H1 (cell line): ENCODE data around the gene RNF214. TPM values are rescaled to one million over a fixed set of nuclear protein-coding genes. Genes with fewer than 3 reads are reported as not detected.

Experiments
- CTCF ChIA-PET: fragments of 300-600 bp; sonication (Branson Sonifier 250); formaldehyde crosslinking; loops from one replicate; lab custom pipeline; 2021; ENCODE audit not compliant: partially characterized antibody; lab: Charles Lee
- POLR2A ChIA-PET: fragments of 300-600 bp; sonication (Branson Sonifier 250); formaldehyde crosslinking; loops from one replicate; lab custom pipeline; 2021; ENCODE audit warnings: inconsistent platforms; ENCODE audit not compliant: partially characterized antibody; lab: Charles Lee
- DNase-seq, 2 experiments: peaks; one replicate each; pipeline versions ENCODE4 v3.0.0 to v3.0.0-alpha.2; 2010 to 2022; ENCODE audit warnings: low spot score in 2 of 2, low read depth in 1 of 2, mixed read lengths in 1 of 2
- FAIRE-seq: peaks from 2 replicates; lab custom pipeline; 2011; peaks lifted over from hg19 to GRCh38; lab: Jason Lieb, UNC
- H2AFZ ChIP-seq: 2 replicates; pipeline ENCODE4 v1.8.1; 2012; ENCODE audit warnings: low read length, inconsistent platforms
- H2AK5ac ChIP-seq: 2 replicates; pipeline ENCODE4 v1.6.1; 2013; ENCODE audit warnings: low read depth, low read length
- H2BK120ac ChIP-seq: replicated peaks from 2 replicates; pipeline ENCODE3; 2013; ENCODE audit warnings: low read depth, low read length, inconsistent platforms
- H2BK12ac ChIP-seq: 2 replicates; pipeline ENCODE4 v1.6.1; 2013; ENCODE audit warnings: low read depth, low read length
- H2BK15ac ChIP-seq: 2 replicates; pipeline ENCODE4 v1.6.1; 2013; ENCODE audit warnings: low read length
- H2BK20ac ChIP-seq: 2 replicates; pipeline ENCODE4 v1.6.1; 2013; ENCODE audit warnings: low read length
- H2BK5ac ChIP-seq: 2 replicates; pipeline ENCODE4 v1.6.1; 2013; ENCODE audit warnings: low read depth, low read length
- H3K14ac ChIP-seq: 2 replicates; pipeline ENCODE4 v1.6.1; 2013; ENCODE audit warnings: inconsistent platforms; ENCODE audit not compliant: insufficient read length
- H3K18ac ChIP-seq: 2 replicates; pipeline ENCODE4 v1.6.1; 2013; ENCODE audit warnings: low read length; ENCODE audit errors: extremely low read depth
- H3K23ac ChIP-seq: 2 replicates; pipeline ENCODE4 v1.6.1; 2013; ENCODE audit warnings: inconsistent platforms; ENCODE audit not compliant: insufficient read length
- H3K23me2 ChIP-seq: 2 replicates; pipeline ENCODE4 v1.6.1; 2013; ENCODE audit warnings: low read depth, low read length
- H3K27ac ChIP-seq: 2 replicates; pipeline ENCODE4 v1.6.1; 2011; ENCODE audit warnings: low read depth, low read length, inconsistent platforms
- H3K27me3 ChIP-seq, 4 experiments: replicated peaks in 1 of 4; 1 replicate in 1 of 4; 2 replicates in 3 of 4; pipeline versions ENCODE4 v1.6.1 to v1.8.1; 2011 to 2013; ENCODE audit warnings: low read length in 3 of 4, mild to moderate bottlenecking in 3 of 4, inconsistent platforms in 2 of 4, mixed read lengths in 2 of 4, moderate library complexity in 1 of 4; ENCODE audit not compliant: control insufficient read depth in 3 of 4, insufficient read depth in 3 of 4; ENCODE audit errors: extremely low read depth in 1 of 4
- H3K36me3 ChIP-seq, 4 experiments: 2 replicates each; pipeline versions ENCODE4 v1.6.1 to v1.8.1; 2011 to 2013; ENCODE audit warnings: mild to moderate bottlenecking in 4 of 4, low read length in 3 of 4, moderate library complexity in 2 of 4, control low read depth in 1 of 4, inconsistent platforms in 1 of 4; ENCODE audit not compliant: insufficient read depth in 4 of 4, control insufficient read depth in 2 of 4
- H3K4ac ChIP-seq: replicated peaks from 2 replicates; pipeline ENCODE3; 2013; ENCODE audit warnings: low read length, low read depth, mixed read lengths, inconsistent platforms; ENCODE audit not compliant: insufficient read length
- H3K4me1 ChIP-seq, 4 experiments: replicated peaks in 1 of 4; 1 replicate in 1 of 4; 2 replicates in 3 of 4; pipeline versions ENCODE4 v1.6.1 to v1.8.1; 2011 to 2013; ENCODE audit warnings: low read length in 3 of 4, inconsistent platforms in 2 of 4, mixed read lengths in 1 of 4; ENCODE audit not compliant: insufficient read depth in 4 of 4, control insufficient read depth in 3 of 4
- H3K4me2 ChIP-seq, 2 experiments: 2 replicates each; pipeline versions ENCODE4 v1.6.1 to v1.8.1; 2011 to 2013; ENCODE audit warnings: low read depth in 2 of 2, low read length in 2 of 2, control low read depth in 1 of 2, inconsistent platforms in 1 of 2, mild to moderate bottlenecking in 1 of 2; ENCODE audit not compliant: insufficient read depth in 1 of 2
- H3K4me3 ChIP-seq, 4 experiments: fragments of 200-600, 300-600 bp in 1 of 4; sonication (generic), shearing (Covaris generic), sonication (Bioruptor Twin) in 1 of 4; 2 replicates each; pipeline versions ENCODE4 v1.5.1 to v1.8.1; 2011 to 2016; ENCODE audit warnings: low read length in 4 of 4, low read depth in 3 of 4, control low read depth in 2 of 4, inconsistent platforms in 2 of 4, mild to moderate bottlenecking in 2 of 4, mixed read lengths in 1 of 4, moderate library complexity in 1 of 4; ENCODE audit not compliant: insufficient read depth in 2 of 4; ENCODE audit errors: extremely low read depth in 1 of 4
- H3K56ac ChIP-seq: replicated peaks from 2 replicates; pipeline ENCODE3; 2013; ENCODE audit warnings: low read depth, mild to moderate bottlenecking, mixed read lengths, low read length, inconsistent platforms; ENCODE audit not compliant: insufficient read length
- H3K79me1 ChIP-seq: 2 replicates; pipeline ENCODE4 v1.6.1; 2013; ENCODE audit warnings: low read depth, low read length, control low read depth
- H3K79me2 ChIP-seq, 2 experiments: 2 replicates each; pipeline versions ENCODE4 v1.6.1 to v1.8.1; 2012 to 2013; ENCODE audit warnings: low read length in 2 of 2, mild to moderate bottlenecking in 2 of 2, inconsistent platforms in 1 of 2; ENCODE audit not compliant: insufficient read depth in 2 of 2, control insufficient read depth in 1 of 2
- H3K9ac ChIP-seq, 4 experiments: replicated peaks in 1 of 4; 1 replicate in 1 of 4; 2 replicates in 3 of 4; pipeline versions ENCODE4 v1.6.1 to v1.8.1; 2011 to 2013; ENCODE audit warnings: low read depth in 3 of 4, low read length in 3 of 4, control low read depth in 2 of 4, mild to moderate bottlenecking in 2 of 4, moderate library complexity in 2 of 4, inconsistent platforms in 1 of 4; ENCODE audit errors: extremely low read depth in 1 of 4
- H3K9me3 ChIP-seq, 2 experiments: 2 replicates each; pipeline versions ENCODE4 v1.6.1 to v1.8.1; 2012 to 2013; ENCODE audit warnings: mild to moderate bottlenecking in 2 of 2, moderate library complexity in 2 of 2, control low read depth in 1 of 2, inconsistent platforms in 1 of 2, low read depth in 1 of 2, low read length in 1 of 2, mixed read lengths in 1 of 2; ENCODE audit not compliant: insufficient read depth in 2 of 2
- H4K20me1 ChIP-seq, 2 experiments: replicated peaks in 1 of 2; 2 replicates each; pipeline versions ENCODE3 to v1.8.1; 2011 to 2013; ENCODE audit warnings: inconsistent platforms in 2 of 2, low read length in 2 of 2, mild to moderate bottlenecking in 1 of 2; ENCODE audit not compliant: insufficient read depth in 2 of 2, control insufficient read depth in 1 of 2
- H4K5ac ChIP-seq: 2 replicates; pipeline ENCODE4 v1.6.1; 2013; ENCODE audit warnings: low read length, low read depth, mixed read lengths, inconsistent platforms; ENCODE audit not compliant: insufficient read length
- H4K8ac ChIP-seq: 2 replicates; pipeline ENCODE4 v1.8.0; 2013; ENCODE audit warnings: mild to moderate bottlenecking, moderate library complexity, low read length, inconsistent platforms; ENCODE audit not compliant: insufficient read depth; ENCODE audit errors: extremely low read depth
- H4K91ac ChIP-seq: replicated peaks from 2 replicates; pipeline ENCODE3; 2013; ENCODE audit warnings: low read length, mixed read lengths, inconsistent platforms; ENCODE audit not compliant: insufficient read length
- KDM1A ChIP-seq: fragments of 200-600, 300-600 bp; sonication (generic); IDR thresholded peaks from 2 replicates; pipeline ENCODE4 v1.7.1; 2016; ENCODE audit warnings: mild to moderate bottlenecking, low read length, borderline replicate concordance
- POLR2AphosphoS5 ChIP-seq: IDR thresholded peaks from 2 replicates; pipeline ENCODE4 v1.6.1; 2011; ENCODE audit warnings: low read depth, low read length
- WGBS, 2 experiments: shearing (Covaris generic) in 1 of 2; methylation state at CpG; one replicate each; pipeline versions ENCODE4 v1.1.6 to v1.1.7; 2013 to 2015; ENCODE audit warnings: low lambda C conversion rate in 2 of 2, mixed read lengths in 2 of 2, inconsistent platforms in 1 of 2, low coverage in 1 of 2, missing lambda C conversion rate in 1 of 2; ENCODE audit not compliant: insufficient replicate concordance in 2 of 2, insufficient coverage in 1 of 2, insufficient read length in 1 of 2; ENCODE audit errors: extremely low coverage in 1 of 2, missing lambda C conversion rate in 1 of 2; 5-methylcytosine and 5-hydroxymethylcytosine counted together
- polyA plus RNA-seq, 7 experiments: library from polyadenylated mRNA; depleted of rRNA in 3 of 7; stranded (reverse) in 5 of 7; unstranded in 2 of 7; fragments of >200 nt in 5 of 7; fragments of 200-250 nt in 2 of 7; gene quantifications; 1 replicate in 5 of 7; 2 replicates in 1 of 7; 4 replicates in 1 of 7; pipeline versions ENCODE4 v1.2.1 to v1.2.3, GENCODE V29; 2011 to 2013; ENCODE audit warnings: missing spikeins in 2 of 7, mixed read lengths in 2 of 7
- total RNA-seq: library from RNA; stranded (reverse); fragmentation: NEBNext Ultra II Directional; extraction: Animal tissue kit (Norgen Biotek cat#: 25700); gene quantifications from 2 replicates; pipeline ENCODE4 v1.2.1, GENCODE V29; 2021

RNF214 gene
- total and polyA plus RNA-seq, 2 of the 8 experiments (the other 6 are each of a cell fraction or from before 2014, with no cell fraction given) = 34.9 to 35.6 TPM

DNA sequence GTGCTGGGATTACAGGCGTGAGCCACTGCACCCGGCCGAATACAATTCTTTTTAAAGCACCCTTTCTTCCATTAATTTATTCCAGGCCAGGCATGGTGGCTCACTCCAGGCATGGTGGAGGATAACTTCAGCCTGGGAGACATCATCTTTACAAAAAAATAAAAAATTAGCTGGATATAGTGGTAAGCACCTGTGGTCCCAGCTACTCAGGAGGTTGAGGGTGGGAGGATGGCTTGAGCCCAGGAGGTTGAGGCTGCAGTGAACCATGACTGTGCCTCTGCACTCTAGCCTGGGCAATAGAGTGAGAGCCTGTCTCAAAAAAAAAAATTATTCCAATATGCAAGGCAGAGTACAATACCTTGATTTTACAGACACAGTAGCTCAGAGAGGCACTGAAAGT, 21.9 kb upstream of the RNF214 start:
- Histone ChIP-seq H4K91ac (no peak overlapping the region), H3K4ac (no peak overlapping the region), H2BK5ac (no peak overlapping the region), H3K23me2 (no peaks in the 10 kb centered on the region), H4K20me1 (peaks cover 0 to 3% of the 10 kb centered on the region in 2 experiments), H3K79me1 (no peaks in the 10 kb centered on the region), H2BK20ac (no peak overlapping the region), H3K18ac (no peak overlapping the region), H3K9me3 (no peaks in the 10 kb centered on the region), H3K36me3 (peaks cover 0 to 3% (median 0%) of the 10 kb centered on the region in 4 experiments; a peak in 2 of 8 replicates), H2AK5ac (no peak overlapping the region), H2BK120ac (no peak overlapping the region), H2AFZ (no peak overlapping the region), H3K27ac (no peak overlapping the region), H3K56ac (no peak overlapping the region), H3K4me2 (no peak overlapping the region), H2BK15ac (no peak overlapping the region), H3K14ac (no peak overlapping the region), H3K27me3 (no peaks in the 10 kb centered on the region), H4K8ac (no peak overlapping the region), H3K4me3 (no peak overlapping the region), H2BK12ac (no peak overlapping the region), H3K79me2 (no peaks in the 10 kb centered on the region), H3K4me1 (no peaks in the 10 kb centered on the region), H4K5ac (no peak overlapping the region), H3K9ac (no peak overlapping the region), H3K23ac (no peak overlapping the region)
- WGBS, 2 experiments = 95% methylated on average over 3 of the region's 3 CpGs; no CpG with 5 or more reads in 1 of the 2 experiments
- FAIRE-seq (no peak), DNase-seq (no peak)
- 0 out of 2 replicates have a peak, but pooled peaks have one; percentile 30 for TF ChIP-seq POLR2AphosphoS5
- no peak for TF ChIP-seq KDM1A
- CTCF ChIA-PET = interaction anchor here (0.7 to 25.0 kb wide), 7 partner anchors 11 to 290 kb away, joined by 3 to 449 read pairs (median 28); partner anchors contain the start of genes PCSK7 and TAGLN
- POLR2A ChIA-PET = interaction anchor here (0.6 to 5.1 kb wide), 6 partner anchors 7 to 29 kb away, joined by 3 to 47 read pairs (median 6); partner anchors contain the start of gene TAGLN
